ENCODE results near the gene SUMO3.
A peak's percentile ranks its signal among the peaks of the same experiment; 100 is the strongest.

Gene SUMO3

DNA sequence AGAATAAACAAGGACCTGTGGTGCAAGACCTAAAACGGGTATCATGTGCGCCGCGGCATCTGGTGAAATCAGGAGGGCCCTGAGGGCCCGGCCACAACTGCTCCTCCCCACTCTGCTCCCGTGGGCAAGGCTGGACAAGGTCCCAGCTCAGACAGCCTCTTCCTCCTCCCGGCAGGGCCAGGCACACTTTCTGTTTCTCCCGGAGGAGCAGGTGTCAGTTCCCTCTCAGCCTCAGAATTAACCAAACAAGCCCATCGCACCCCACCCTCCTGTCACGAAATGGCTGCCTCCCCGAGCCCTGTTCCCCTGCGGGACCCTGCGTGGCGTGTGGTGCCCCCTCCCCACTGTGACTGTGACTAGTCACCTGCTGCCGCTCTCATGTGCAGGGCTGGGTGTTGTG, 40.4 kb upstream of the SUMO3 start:
- ChIA-PET CTCF (no interaction called here), POLR2A (ENCODE audit: low non-redundant PET) (no interaction called here)
- TF ChIP-seq, protein P1, sequence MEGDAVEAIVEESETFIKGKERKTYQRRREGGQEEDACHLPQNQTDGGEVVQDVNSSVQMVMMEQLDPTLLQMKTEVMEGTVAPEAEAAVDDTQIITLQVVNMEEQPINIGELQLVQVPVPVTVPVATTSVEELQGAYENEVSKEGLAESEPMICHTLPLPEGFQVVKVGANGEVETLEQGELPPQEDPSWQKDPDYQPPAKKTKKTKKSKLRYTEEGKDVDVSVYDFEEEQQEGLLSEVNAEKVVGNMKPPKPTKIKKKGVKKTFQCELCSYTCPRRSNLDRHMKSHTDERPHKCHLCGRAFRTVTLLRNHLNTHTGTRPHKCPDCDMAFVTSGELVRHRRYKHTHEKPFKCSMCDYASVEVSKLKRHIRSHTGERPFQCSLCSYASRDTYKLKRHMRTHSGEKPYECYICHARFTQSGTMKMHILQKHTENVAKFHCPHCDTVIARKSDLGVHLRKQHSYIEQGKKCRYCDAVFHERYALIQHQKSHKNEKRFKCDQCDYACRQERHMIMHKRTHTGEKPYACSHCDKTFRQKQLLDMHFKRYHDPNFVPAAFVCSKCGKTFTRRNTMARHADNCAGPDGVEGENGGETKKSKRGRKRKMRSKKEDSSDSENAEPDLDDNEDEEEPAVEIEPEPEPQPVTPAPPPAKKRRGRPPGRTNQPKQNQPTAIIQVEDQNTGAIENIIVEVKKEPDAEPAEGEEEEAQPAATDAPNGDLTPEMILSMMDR (conservative IDR thresholded peaks at IDR 0.05; ENCODE audit: low read depth): no peak
- peak overlapping the region; percentile 20; the same call in 1 of the 2 replicates for H3K27ac ChIP-seq
- DNase-seq (ENCODE audit: low spot score): no peak

DNA sequence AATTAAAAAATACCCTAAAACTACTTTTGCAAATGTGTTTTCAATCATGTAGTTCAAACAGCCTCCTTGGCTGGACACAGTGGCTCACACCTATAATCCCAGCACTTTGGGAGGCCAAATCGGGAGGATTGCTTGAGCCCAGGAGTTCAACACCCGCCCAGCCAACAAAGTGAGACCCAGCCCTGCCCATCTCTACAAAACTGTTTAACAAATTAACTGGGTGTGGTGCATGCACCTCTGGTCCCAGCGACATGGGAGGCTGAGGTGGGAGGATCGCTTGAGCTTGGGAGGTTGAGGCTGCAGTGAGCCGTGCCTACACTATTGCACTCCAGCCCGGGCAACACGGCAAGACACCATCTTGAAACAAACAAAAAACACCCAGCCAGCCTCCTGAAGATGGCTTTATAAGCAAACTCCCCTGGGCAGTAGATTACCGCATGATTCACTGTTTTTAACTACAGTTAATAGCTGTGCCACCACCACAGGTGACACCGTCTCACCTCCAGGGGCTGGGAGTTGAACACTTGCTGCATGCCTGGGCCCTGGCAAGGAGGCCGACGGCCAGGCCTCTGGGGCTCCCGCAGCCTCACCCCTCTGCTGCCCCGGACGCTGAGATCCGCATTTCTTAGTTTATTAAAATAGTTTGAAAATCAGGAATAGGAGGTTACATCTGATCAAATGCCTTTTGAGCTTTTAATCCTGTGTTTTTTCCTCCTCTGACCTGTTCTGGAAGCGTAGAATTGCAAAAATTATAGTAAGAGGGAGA, 39.4 kb upstream of the SUMO3 start:
- TF ChIP-seq, protein P1 (conservative IDR thresholded peaks at IDR 0.05; ENCODE audit: low read depth): no peak
- CTCF ChIA-PET: interaction anchor here (0.6 kb wide), 1 partner anchor 452 kb away, joined by 3 read pairs; no protein-coding TSS in a partner anchor
- H3K27ac ChIP-seq: no peak overlapping the region
- POLR2A ChIA-PET (ENCODE audit: low non-redundant PET): no interaction called here
- DNase-seq (ENCODE audit: low spot score): no peak

DNA sequence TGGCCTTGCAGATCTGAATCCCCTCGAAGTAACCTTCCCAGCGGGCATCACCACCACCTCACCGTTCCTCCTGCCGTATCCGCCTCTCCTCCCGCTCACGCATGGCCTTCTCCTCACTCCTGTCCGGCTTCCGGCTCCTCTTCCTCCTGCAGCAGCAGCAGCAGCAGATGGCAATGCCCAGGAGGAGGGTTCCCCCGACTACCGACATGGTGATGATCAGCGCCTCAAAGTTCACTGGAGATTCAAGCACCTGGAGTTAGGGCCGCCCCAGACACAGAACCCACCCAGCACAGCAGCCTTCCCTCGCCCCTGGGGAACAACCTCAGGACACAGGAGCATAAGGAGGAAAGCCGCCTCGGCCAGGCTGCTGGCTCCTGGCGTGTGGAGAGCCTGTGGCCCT, 38.3 kb upstream of the SUMO3 start:
- ChIA-PET CTCF (interaction anchor here (0.7 kb wide), 1 partner anchor 63 kb away, joined by 3 read pairs; no protein-coding TSS in a partner anchor), POLR2A (ENCODE audit: low non-redundant PET) (no interaction called here)
- TF ChIP-seq, protein P1 (conservative IDR thresholded peaks at IDR 0.05; ENCODE audit: low read depth): no peak
- no peak overlapping the region for H3K27ac ChIP-seq
- DNase-seq (ENCODE audit: low spot score): no peak

DNA sequence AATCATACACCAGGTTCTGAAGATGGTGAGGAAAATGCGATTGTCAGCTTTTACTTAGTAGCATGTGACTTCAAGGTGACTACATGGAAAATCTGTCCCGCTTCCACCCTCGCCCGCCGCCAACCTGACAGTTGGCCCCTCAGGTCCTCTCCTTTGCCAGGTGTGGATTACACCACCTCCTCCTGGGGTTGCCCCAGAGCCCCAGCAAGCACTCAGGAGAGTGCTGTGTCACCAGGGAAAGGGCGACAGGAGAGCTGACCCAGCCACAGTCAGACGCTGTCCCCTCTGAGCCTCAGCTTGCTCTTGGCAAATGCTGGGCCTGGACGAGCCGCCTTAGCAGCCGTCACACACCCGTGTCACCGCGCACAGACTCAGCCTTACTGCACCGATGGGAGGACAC, 37.7 kb upstream of the SUMO3 start:
- TF ChIP-seq, protein P1 (conservative IDR thresholded peaks at IDR 0.05; ENCODE audit: low read depth): no peak
- POLR2A ChIA-PET (ENCODE audit: low non-redundant PET): no interaction called here
- CTCF ChIA-PET: no interaction called here
- DNase-seq (ENCODE audit: low spot score): no peak
- 0 out of 2 replicates have a peak overlapping the region, but pooled peaks have one; percentile 14 for H3K27ac ChIP-seq

DNA sequence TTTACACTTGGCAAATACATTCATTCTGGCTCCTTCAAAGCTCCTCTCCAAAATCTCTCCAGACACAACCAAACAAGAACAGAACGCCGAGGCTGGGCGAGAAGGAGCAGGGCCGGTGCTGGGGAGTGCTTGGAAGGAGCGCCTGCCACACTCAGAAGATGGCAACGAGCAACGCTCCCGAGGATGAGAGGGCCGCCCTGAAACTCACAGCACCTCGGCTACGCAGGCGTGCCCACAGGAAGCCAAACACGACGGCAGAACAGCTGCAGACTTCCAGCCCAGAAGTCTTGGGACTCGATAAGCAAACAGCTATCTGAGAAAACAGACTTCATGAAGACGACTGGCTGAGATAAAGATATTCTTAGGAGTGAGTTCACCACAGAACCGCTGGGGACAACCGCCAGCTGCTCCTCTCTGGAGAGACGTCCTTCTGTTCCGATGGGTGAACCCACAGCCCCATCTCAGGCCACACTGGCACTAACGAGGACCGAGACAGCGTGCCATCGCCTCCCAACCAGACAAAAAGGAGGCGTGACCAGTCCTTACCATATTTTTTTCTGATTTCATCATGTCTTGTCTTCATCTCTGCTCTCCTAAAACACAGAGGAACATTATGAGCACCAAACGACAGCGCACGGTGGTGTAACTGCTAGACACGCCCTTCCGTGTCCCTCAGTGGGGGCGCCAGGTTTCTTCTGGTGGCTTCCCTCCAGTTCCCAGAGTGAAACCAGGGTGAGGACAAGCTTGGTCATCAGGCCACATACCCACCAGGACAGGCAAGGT, 37.0 kb upstream of the SUMO3 start:
- 0 out of 2 replicates have a peak overlapping the region, but pooled peaks have one; percentile 14 for H3K27ac ChIP-seq
- no peak for DNase-seq (ENCODE audit: low spot score)
- ChIA-PET POLR2A (ENCODE audit: low non-redundant PET) (no interaction called here), CTCF (no interaction called here)
- TF ChIP-seq, protein P1 (conservative IDR thresholded peaks at IDR 0.05; ENCODE audit: low read depth): no peak

DNA sequence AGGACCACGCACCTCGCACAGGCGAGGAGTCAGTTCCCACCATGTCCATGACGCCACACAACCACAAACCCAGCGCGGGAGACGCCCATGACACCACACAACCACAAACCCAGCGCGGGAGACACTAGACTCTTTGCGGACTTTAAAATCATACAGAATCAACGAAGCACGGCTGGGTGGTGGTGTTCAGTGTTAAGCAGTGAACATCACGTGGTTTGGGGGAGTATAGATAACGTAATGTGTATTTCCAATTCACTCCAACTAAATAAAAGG, 36.5 kb upstream of the SUMO3 start:
- ChIA-PET CTCF (no interaction called here), POLR2A (ENCODE audit: low non-redundant PET) (no interaction called here)
- no peak for DNase-seq (ENCODE audit: low spot score)
- no peak overlapping the region for H3K27ac ChIP-seq
- TF ChIP-seq, protein P1 (conservative IDR thresholded peaks at IDR 0.05; ENCODE audit: low read depth): no peak
